NCI-H1417 (cell line): Measurements from ENCODE around the gene ADAMTS5.

Experiments used
- DNase-seq, 3 experiments: peaks; one replicate each; lab custom pipeline; 2025; lab: John Stamatoyannopoulos, UW

The ADAMTS5 gene

DNA sequence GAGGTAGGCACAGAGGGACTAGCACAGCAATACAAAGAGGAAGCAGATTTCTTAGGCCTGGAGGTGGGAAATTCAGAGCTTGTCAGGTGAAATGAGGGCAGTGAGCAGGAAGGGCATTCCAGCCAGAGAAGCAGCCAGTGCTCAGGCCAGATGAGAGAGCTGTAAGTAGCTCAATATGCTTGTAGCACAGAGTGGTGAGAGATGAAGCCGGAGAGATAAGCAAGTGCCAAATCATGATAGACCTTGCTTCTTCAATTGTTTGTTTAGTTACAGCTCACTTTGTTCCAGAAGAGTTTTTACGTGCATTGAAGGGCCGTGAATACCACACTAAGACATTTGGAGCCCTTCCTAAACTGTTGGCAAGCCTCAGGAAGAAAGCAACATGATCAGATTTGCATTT, 79.6 kb downstream of the ADAMTS5 start:
- no peak for DNase-seq

DNA sequence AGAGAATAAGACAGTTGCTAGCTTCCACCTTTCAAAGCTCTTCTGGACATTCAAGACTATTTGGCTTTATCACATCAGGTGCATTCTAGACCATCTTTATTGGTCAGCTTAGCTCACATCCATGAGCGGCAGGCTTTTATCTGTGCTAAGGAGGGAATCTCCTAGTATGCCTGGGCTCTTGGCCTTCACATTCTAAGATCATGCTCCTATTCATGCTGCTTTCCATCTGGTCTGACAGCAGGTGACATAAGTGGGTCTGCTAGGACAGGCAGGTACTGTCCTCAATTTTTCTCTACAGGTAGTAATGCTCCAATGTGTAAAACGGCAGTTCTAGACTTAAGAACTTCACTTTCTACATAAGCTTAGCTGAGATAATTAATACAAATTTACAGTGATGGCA, 82.5 kb downstream of the ADAMTS5 start:
- DNase-seq: no peak

DNA sequence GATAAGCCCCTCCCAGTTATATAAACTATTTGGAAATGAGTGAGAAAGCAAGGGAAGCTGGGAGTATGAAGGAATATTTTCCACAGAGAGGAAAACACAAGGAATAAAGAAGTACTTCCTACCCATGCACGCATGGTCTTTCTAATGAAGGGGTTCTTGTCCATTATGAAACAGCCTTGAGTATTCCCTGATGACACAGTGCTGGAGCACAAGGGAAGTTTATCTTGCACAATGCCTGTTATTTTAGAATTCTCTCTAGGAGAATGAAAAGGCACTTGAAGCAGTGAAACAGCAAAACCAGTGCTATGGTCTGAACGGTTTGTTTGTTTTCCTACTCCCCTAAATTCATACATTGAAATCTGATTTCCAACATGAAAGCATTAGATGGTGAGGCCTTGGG, 83.1 kb downstream of the ADAMTS5 start:
- no peak for DNase-seq

DNA sequence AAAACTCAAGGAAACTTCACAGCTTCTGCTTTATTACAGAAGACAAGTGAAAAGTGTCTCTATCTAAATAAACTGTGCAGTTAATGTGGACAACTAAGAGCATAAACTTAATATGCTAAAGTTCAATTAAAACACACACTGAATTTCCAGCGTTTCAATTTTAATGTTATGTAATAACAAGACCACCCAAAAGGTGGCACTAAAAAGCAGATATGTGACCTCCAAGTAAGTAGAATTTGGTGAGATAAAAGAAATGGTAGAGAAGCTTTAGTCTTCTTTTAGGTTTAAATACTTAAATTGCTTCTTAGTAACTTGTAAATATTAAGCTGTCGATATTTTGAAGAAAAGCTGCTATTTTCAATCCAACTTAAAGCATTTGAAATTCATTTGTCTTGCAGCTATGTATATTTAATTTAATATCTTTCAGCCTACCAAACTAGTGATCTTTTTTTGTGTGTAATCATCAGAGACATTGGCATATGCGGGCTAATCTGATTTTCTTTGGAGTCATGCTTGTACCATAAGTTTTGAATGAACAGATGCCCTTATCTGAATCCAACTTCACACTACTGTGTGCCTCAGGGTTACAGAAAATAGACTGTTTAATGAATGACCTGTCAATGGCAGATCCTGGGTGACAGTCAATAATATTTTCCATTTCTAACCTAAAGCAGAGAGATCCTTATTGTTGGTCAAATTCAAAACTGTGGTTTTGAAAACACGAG, 85.2 kb downstream of the ADAMTS5 start:
- peak in 1 of 3 experiments; percentile 56 for DNase-seq

DNA sequence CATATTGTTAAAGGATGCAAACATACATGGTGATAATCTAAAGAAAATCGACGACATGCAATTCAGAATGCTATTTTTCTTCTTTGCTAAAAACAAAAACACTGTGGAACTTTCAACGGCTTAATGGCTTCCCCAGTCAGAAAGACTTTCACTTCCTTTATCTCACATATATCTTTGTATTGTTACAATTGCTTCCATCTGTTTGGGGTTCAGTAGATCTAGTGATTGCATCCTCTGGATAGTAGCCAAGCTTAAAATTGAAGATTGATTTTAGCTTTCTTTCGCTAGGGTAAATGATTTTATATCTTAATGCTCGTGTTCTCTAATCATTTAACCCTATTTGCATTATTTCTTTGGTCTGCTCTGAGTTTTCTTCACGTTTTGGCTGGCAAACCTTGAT, 89.9 kb downstream of the ADAMTS5 start:
- no peak for DNase-seq

DNA sequence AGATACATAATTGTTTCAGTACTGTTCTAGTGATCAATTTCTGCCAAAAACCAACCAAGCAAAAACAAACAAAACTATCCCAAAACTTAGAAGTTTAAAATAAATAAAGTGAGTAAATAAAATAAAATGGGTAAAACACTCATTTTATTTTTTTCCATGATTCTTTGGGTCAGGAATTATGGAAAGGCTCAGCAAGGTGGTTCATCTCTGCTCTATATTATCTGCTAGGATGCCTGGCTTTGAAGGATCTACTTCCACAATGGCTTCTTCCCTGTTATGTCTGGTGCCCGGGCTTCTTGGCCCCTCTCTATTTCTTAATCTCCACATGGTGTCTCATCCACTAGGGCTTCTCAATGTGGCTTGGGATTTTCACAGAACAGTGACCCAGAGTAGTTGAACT, 92.5 kb downstream of the ADAMTS5 start:
- no peak for DNase-seq
